Measurements from ENCODE around the gene PTBP3. TPM values are rescaled to one million over a fixed set of nuclear protein-coding genes. Genes with fewer than 3 reads are reported as not detected.

PTBP3 gene
- total RNA-seq, 1 experiment from 2014 or later = 141 TPM

DNA sequence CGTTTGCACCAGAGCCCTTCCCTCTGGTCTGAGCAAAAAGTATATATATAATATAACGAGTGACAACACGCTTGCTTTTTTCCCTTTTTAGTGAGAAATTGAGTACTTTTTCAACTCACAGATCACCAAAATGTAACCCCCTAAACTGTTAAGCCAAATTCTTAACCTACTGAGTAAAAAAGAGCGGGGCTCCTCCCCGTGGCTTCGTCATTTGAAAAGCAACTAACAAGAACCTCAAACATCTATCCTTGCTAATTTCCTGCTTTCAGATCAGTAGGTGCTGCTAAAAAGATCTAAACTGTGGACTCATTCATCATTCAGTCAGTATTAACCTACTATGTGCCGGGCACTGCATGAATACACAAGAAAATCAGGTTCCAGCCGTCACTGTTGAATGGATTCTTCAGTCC lies 1.0 kb upstream of the PTBP3 start:
- H4K20me1 ChIP-seq (ENCODE audit: insufficient read depth) = peaks cover 10% of the 10 kb centered on the region
- H3K27ac ChIP-seq = peak overlapping the region; percentile 90
- CTCF ChIA-PET = interaction anchor here (0.6 to 1.4 kb wide), 4 partner anchors 221 to 441 kb away, joined by 6 to 12 read pairs (median 8); no protein-coding TSS in a partner anchor
- peaks cover 2% of the 10 kb centered on the region; the same call in 1 of the 2 replicates for H3K36me3 ChIP-seq (ENCODE audit: low read depth)
- peak; percentile 17 to 59 for DNase-seq
- peaks cover 39% of the 10 kb centered on the region for H3K79me2 ChIP-seq (ENCODE audit: low read depth)
- no TSS peak for BruUV-seq (replicated peaks)
- H3F3A ChIP-seq (ENCODE audit: insufficient read depth, low read depth) = peaks cover 13% of the 10 kb centered on the region
- H3K9me3 ChIP-seq (ENCODE audit: insufficient read depth, low read depth) = no peaks in the 10 kb centered on the region
- no peaks in the 10 kb centered on the region for H3K9me2 ChIP-seq (ENCODE audit: insufficient read depth)
- no peak for TF ChIP-seq EZH2 (IDR thresholded peaks at IDR 0.05; ENCODE audit: low read depth)
- TF ChIP-seq, protein P1, sequence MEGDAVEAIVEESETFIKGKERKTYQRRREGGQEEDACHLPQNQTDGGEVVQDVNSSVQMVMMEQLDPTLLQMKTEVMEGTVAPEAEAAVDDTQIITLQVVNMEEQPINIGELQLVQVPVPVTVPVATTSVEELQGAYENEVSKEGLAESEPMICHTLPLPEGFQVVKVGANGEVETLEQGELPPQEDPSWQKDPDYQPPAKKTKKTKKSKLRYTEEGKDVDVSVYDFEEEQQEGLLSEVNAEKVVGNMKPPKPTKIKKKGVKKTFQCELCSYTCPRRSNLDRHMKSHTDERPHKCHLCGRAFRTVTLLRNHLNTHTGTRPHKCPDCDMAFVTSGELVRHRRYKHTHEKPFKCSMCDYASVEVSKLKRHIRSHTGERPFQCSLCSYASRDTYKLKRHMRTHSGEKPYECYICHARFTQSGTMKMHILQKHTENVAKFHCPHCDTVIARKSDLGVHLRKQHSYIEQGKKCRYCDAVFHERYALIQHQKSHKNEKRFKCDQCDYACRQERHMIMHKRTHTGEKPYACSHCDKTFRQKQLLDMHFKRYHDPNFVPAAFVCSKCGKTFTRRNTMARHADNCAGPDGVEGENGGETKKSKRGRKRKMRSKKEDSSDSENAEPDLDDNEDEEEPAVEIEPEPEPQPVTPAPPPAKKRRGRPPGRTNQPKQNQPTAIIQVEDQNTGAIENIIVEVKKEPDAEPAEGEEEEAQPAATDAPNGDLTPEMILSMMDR (conservative IDR thresholded peaks at IDR 0.05) = no peak
- H3K4me3 ChIP-seq = peak overlapping the region; percentile 86
- H3K4me2 ChIP-seq = peak overlapping the region; percentile 81
- peaks cover 43% of the 10 kb centered on the region for H3K4me1 ChIP-seq (replicated peaks; ENCODE audit: insufficient read depth)
- POLR2A ChIA-PET (ENCODE audit: unreplicated experiment) = no interaction called here
- H2AFZ ChIP-seq = peak overlapping the region; percentile 80
- intact Hi-C loops (cut with micrococcal nuclease; ENCODE audit: unreplicated experiment) = loop anchor here (1.0 to 10.0 kb wide), 5 partner anchors 8 to 380 kb away; partner anchors contain the start of gene INIP
- no peaks in the 10 kb centered on the region for H3K27me3 ChIP-seq (ENCODE audit: insufficient read depth, low read depth)

DNA sequence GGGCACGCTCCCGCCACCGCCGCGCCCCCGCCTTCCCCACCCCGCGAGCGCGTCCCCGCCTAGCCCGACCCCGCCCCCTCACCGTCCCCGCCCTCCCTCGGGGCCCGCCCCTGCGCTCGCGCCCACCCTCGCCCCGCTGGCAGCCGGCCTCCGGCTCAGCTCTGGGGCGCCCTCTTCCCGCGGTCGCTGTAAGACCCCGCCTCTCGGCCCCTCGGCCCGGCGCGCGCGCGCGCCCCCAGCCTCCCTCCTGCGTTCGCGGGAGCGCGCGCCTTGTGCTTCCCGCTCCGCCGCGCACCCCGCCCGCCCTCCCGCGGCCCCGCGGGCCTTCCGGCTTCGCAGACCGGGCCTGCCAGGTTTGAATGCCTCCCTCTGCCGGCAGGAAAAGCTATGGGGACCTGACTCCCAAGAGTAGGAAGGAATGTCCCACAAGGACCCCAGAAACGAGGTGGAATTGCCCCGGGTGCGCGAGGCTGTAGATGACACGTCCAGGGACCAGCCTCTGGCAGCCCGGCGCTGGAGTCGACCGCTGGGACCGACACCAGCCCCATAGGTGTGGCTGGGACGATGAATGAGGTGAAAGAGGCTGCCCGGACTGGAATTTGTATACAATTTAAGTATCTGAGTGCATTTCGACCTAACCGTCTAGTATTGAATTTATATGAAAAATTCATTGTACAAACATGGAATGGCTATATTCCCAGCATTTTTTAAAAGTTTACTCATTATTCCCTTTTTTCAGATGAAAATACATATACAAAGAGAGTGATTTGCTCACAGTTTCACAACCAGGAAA lies 416 bp upstream of the PTBP3 start:
- no peaks in the 10 kb centered on the region for H3K9me2 ChIP-seq (ENCODE audit: insufficient read depth)
- peak overlapping the region; percentile 90 for H3K27ac ChIP-seq
- peaks cover 45% of the 10 kb centered on the region for H3K79me2 ChIP-seq (ENCODE audit: low read depth)
- ChIA-PET CTCF (interaction anchor here (0.6 to 1.4 kb wide), 6 partner anchors 100 to 950 kb away, joined by 3 to 12 read pairs (median 8); no protein-coding TSS in a partner anchor), POLR2A (ENCODE audit: unreplicated experiment) (interaction anchor here (0.6 to 1.4 kb wide), 5 partner anchors 8 to 587 kb away, joined by 3 to 16 read pairs (median 6); partner anchors contain the start of gene HSDL2)
- peaks cover 49% of the 10 kb centered on the region for H3K4me1 ChIP-seq (replicated peaks; ENCODE audit: insufficient read depth)
- intact Hi-C loops (cut with micrococcal nuclease; ENCODE audit: unreplicated experiment) = loop anchor here (1.0 to 10.0 kb wide), 8 partner anchors 8 to 381 kb away; partner anchors contain the start of gene INIP
- peak overlapping the region; percentile 81 for H3K4me2 ChIP-seq
- H3K9me3 ChIP-seq (ENCODE audit: insufficient read depth, low read depth) = no peaks in the 10 kb centered on the region
- TSS peak; percentile 81 for BruUV-seq (replicated peaks)
- no peak for TF ChIP-seq EZH2 (IDR thresholded peaks at IDR 0.05; ENCODE audit: low read depth)
- TF ChIP-seq, protein P1 (conservative IDR thresholded peaks at IDR 0.05) = peak; percentile 57
- H4K20me1 ChIP-seq (ENCODE audit: insufficient read depth) = peaks cover 14% of the 10 kb centered on the region
- DNase-seq = peak; percentile 73 to 96
- H3K27me3 ChIP-seq (ENCODE audit: insufficient read depth, low read depth) = no peaks in the 10 kb centered on the region
- peak overlapping the region; percentile 89 for H3K4me3 ChIP-seq
- H2AFZ ChIP-seq = peak overlapping the region; percentile 80
- H3K36me3 ChIP-seq (ENCODE audit: low read depth) = peaks cover 4% of the 10 kb centered on the region; the same call in 1 of the 2 replicates
- H3F3A ChIP-seq (ENCODE audit: insufficient read depth, low read depth) = peaks cover 13% of the 10 kb centered on the region

DNA sequence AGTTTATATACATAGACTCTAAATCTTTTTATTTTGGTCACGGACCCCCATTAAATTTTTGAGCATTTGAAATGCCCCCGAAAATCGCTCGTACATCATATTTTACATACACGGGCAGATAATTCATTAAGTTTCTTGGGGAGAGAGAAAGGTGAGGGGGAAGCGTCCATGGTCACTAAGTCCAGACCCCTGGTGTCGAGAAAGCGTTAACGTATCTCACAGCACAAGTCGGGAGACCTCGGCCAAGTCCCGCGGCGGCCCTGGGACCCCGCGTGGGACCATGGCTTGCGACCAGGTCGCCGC lies 794 bp downstream of the PTBP3 start:
- Histone ChIP-seq H3K4me1 (replicated peaks; ENCODE audit: insufficient read depth) (peaks cover 56% of the 10 kb centered on the region), H3K9me2 (ENCODE audit: insufficient read depth) (no peaks in the 10 kb centered on the region), H3K27ac (peak overlapping the region; percentile 88), H3K9me3 (ENCODE audit: insufficient read depth, low read depth) (no peaks in the 10 kb centered on the region), H3F3A (ENCODE audit: insufficient read depth, low read depth) (peaks cover 17% of the 10 kb centered on the region), H3K27me3 (ENCODE audit: insufficient read depth, low read depth) (no peaks in the 10 kb centered on the region), H4K20me1 (ENCODE audit: insufficient read depth) (peaks cover 15% of the 10 kb centered on the region), H2AFZ (peak overlapping the region; percentile 65), H3K79me2 (ENCODE audit: low read depth) (peaks cover 57% of the 10 kb centered on the region), H3K4me3 (peak overlapping the region; percentile 89), H3K4me2 (peak overlapping the region; percentile 91), H3K36me3 (ENCODE audit: low read depth) (peaks cover 4% of the 10 kb centered on the region; the same call in 1 of the 2 replicates)
- no peak for DNase-seq
- ChIA-PET POLR2A (ENCODE audit: unreplicated experiment) (interaction anchor here (0.6 to 1.4 kb wide), 2 partner anchors 9 to 185 kb away, joined by 4 to 15 read pairs; no protein-coding TSS in a partner anchor), CTCF (no interaction called here)
- TF ChIP-seq, protein P1 (conservative IDR thresholded peaks at IDR 0.05) = no peak
- TF ChIP-seq EZH2 (IDR thresholded peaks at IDR 0.05; ENCODE audit: low read depth) = no peak
- no TSS peak for BruUV-seq (replicated peaks)
- intact Hi-C loops (cut with micrococcal nuclease; ENCODE audit: unreplicated experiment) = loop anchor here (2.0 to 10.0 kb wide), 6 partner anchors 28 to 382 kb away; partner anchors contain the start of gene INIP
